Measurements from ENCODE around the gene C10orf53. TPM values are rescaled to one million over a fixed set of nuclear protein-coding genes. Genes with fewer than 3 reads are reported as not detected.

The C10orf53 gene
- total and polyA plus RNA-seq, 10 of the 15 experiments (the other 5 are each of a cell fraction or from before 2014, with no cell fraction given) = not detected

GRCh38 chr10:49664006-49664841 lies 15.2 kb upstream of the C10orf53 start:
- in situ Hi-C loops (cut with MboI) = no loop called here
- H3K27me3 ChIP-seq (replicated peaks in 1 of 2; ENCODE audit: control insufficient read depth in 2 of 2, insufficient read depth in 2 of 2, low read length in 1 of 2) = peaks cover 0 to 1% of the 10 kb centered on the region in 2 experiments; a peak in 2 of 4 replicates
- ATAC-seq (no peak), DNase-seq (ENCODE audit: low read depth, low spot score) (no peak), FAIRE-seq (no peak)
- no peak overlapping the region for H3K9ac ChIP-seq (ENCODE audit: control insufficient read depth, insufficient read depth, low read length)
- no peak overlapping the region for H3K4me3 ChIP-seq
- ChIA-PET POLR2A (no interaction called here), SMC1A (ENCODE audit: uncharacterized antibody, unreplicated experiment) (no interaction called here), CTCF (no interaction called here), RAD21 (ENCODE audit: unreplicated experiment) (no interaction called here)
- H3K9me3 ChIP-seq (replicated peaks; ENCODE audit: control insufficient read depth, insufficient read depth, low read length) = no peaks in the 10 kb centered on the region
- H2AFZ ChIP-seq (ENCODE audit: control insufficient read depth, low read depth, low read length) = no peak overlapping the region
- no TSS peak for BruUV-seq (replicated peaks)
- no peaks in the 10 kb centered on the region for H3K79me2 ChIP-seq (ENCODE audit: control insufficient read depth, insufficient read depth, low read length)
- H3K27ac ChIP-seq (ENCODE audit: control insufficient read depth, insufficient read depth) = no peak overlapping the region
- intact Hi-C loops (cut with micrococcal nuclease; ENCODE audit: unreplicated experiment) = no loop called here
- 34% methylated on average over 7 of the region's 7 CpGs for WGBS (ENCODE audit: insufficient coverage, insufficient replicate concordance, low lambda C conversion rate, missing lambda C conversion rate)
- no peaks in the 10 kb centered on the region for H3K36me3 ChIP-seq (ENCODE audit: control insufficient read depth in 2 of 2, insufficient read depth in 2 of 2, low read length in 1 of 2)
- no peaks in the 10 kb centered on the region for H3K4me1 ChIP-seq (ENCODE audit: control insufficient read depth, insufficient read depth, low read length)
- H3K4me2 ChIP-seq (ENCODE audit: control insufficient read depth, insufficient read depth) = no peak overlapping the region
- no peaks in the 10 kb centered on the region for H4K20me1 ChIP-seq (ENCODE audit: control insufficient read depth, insufficient read depth)
- TF ChIP-seq IRF5 (IDR thresholded peaks at IDR 0.05; ENCODE audit: borderline replicate concordance) = no peak
- TF ChIP-seq, protein P1, sequence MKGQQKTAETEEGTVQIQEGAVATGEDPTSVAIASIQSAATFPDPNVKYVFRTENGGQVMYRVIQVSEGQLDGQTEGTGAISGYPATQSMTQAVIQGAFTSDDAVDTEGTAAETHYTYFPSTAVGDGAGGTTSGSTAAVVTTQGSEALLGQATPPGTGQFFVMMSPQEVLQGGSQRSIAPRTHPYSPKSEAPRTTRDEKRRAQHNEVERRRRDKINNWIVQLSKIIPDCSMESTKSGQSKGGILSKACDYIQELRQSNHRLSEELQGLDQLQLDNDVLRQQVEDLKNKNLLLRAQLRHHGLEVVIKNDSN (IDR thresholded peaks at IDR 0.05; ENCODE audit: borderline replicate concordance, extremely low read length, insufficient read depth, low read depth, low read length) = no peak
- no peak for TF ChIP-seq MEF2A (IDR thresholded peaks at IDR 0.05; ENCODE audit: insufficient read depth, low read depth, low read length)
- TF ChIP-seq ZNF274 (IDR thresholded peaks at IDR 0.05; ENCODE audit: insufficient read depth, insufficient read length) = no peak
- TF ChIP-seq, protein P2, sequence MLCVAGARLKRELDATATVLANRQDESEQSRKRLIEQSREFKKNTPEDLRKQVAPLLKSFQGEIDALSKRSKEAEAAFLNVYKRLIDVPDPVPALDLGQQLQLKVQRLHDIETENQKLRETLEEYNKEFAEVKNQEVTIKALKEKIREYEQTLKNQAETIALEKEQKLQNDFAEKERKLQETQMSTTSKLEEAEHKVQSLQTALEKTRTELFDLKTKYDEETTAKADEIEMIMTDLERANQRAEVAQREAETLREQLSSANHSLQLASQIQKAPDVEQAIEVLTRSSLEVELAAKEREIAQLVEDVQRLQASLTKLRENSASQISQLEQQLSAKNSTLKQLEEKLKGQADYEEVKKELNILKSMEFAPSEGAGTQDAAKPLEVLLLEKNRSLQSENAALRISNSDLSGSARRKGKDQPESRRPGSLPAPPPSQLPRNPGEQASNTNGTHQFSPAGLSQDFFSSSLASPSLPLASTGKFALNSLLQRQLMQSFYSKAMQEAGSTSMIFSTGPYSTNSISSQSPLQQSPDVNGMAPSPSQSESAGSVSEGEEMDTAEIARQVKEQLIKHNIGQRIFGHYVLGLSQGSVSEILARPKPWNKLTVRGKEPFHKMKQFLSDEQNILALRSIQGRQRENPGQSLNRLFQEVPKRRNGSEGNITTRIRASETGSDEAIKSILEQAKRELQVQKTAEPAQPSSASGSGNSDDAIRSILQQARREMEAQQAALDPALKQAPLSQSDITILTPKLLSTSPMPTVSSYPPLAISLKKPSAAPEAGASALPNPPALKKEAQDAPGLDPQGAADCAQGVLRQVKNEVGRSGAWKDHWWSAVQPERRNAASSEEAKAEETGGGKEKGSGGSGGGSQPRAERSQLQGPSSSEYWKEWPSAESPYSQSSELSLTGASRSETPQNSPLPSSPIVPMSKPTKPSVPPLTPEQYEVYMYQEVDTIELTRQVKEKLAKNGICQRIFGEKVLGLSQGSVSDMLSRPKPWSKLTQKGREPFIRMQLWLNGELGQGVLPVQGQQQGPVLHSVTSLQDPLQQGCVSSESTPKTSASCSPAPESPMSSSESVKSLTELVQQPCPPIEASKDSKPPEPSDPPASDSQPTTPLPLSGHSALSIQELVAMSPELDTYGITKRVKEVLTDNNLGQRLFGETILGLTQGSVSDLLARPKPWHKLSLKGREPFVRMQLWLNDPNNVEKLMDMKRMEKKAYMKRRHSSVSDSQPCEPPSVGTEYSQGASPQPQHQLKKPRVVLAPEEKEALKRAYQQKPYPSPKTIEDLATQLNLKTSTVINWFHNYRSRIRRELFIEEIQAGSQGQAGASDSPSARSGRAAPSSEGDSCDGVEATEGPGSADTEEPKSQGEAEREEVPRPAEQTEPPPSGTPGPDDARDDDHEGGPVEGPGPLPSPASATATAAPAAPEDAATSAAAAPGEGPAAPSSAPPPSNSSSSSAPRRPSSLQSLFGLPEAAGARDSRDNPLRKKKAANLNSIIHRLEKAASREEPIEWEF (IDR thresholded peaks at IDR 0.05; ENCODE audit: insufficient replicate concordance, low read depth, low read length) = no peak
- no peak for TF ChIP-seq BCL3 (IDR thresholded peaks at IDR 0.05; ENCODE audit: borderline replicate concordance, insufficient read depth, low read depth, low read length, poor library complexity, severe bottlenecking)
- no peak for TF ChIP-seq MYC (IDR thresholded peaks at IDR 0.05; ENCODE audit: insufficient read depth, insufficient read length, insufficient replicate concordance, low read length, severe bottlenecking)
- TF ChIP-seq RELB (IDR thresholded peaks at IDR 0.05; ENCODE audit: low read depth) = no peak
- TF ChIP-seq LARP7 (IDR thresholded peaks at IDR 0.05) = no peak
- no peak for TF ChIP-seq POLR2AphosphoS2 (IDR thresholded peaks at IDR 0.05; ENCODE audit: low read depth, low read length)
- no peak for TF ChIP-seq SMAD5 (IDR thresholded peaks at IDR 0.05; ENCODE audit: low read depth)

Data from GM12878 (cell line).